H1 (cell line): ENCODE data around the gene RUFY1. TPM values are rescaled to one million over a fixed set of nuclear protein-coding genes. Genes with fewer than 3 reads are reported as not detected.
"Not testable (repeated sequence)": the region's sequence is repeated elsewhere in the genome, so short reads cannot be mapped to it uniquely, and the experiment has no call there.

Experiments
- CTCF ChIA-PET: fragments of 300-600 bp; sonication (Branson Sonifier 250); formaldehyde crosslinking; loops from one replicate; lab custom pipeline; 2021; ENCODE audit not compliant: partially characterized antibody; lab: Charles Lee
- POLR2A ChIA-PET: fragments of 300-600 bp; sonication (Branson Sonifier 250); formaldehyde crosslinking; loops from one replicate; lab custom pipeline; 2021; ENCODE audit warnings: inconsistent platforms; ENCODE audit not compliant: partially characterized antibody; lab: Charles Lee
- DNase-seq, 2 experiments: peaks; one replicate each; pipeline versions ENCODE4 v3.0.0 to v3.0.0-alpha.2; 2010 to 2022; ENCODE audit warnings: low spot score in 2 of 2, low read depth in 1 of 2, mixed read lengths in 1 of 2
- FAIRE-seq: peaks from 2 replicates; lab custom pipeline; 2011; peaks lifted over from hg19 to GRCh38; lab: Jason Lieb, UNC
- H2AFZ ChIP-seq: 2 replicates; pipeline ENCODE4 v1.8.1; 2012; ENCODE audit warnings: low read length, inconsistent platforms
- H2AK5ac ChIP-seq: 2 replicates; pipeline ENCODE4 v1.6.1; 2013; ENCODE audit warnings: low read depth, low read length
- H2BK120ac ChIP-seq: replicated peaks from 2 replicates; pipeline ENCODE3; 2013; ENCODE audit warnings: low read depth, low read length, inconsistent platforms
- H2BK12ac ChIP-seq: 2 replicates; pipeline ENCODE4 v1.6.1; 2013; ENCODE audit warnings: low read depth, low read length
- H2BK15ac ChIP-seq: 2 replicates; pipeline ENCODE4 v1.6.1; 2013; ENCODE audit warnings: low read length
- H2BK20ac ChIP-seq: 2 replicates; pipeline ENCODE4 v1.6.1; 2013; ENCODE audit warnings: low read length
- H2BK5ac ChIP-seq: 2 replicates; pipeline ENCODE4 v1.6.1; 2013; ENCODE audit warnings: low read depth, low read length
- H3K14ac ChIP-seq: 2 replicates; pipeline ENCODE4 v1.6.1; 2013; ENCODE audit warnings: inconsistent platforms; ENCODE audit not compliant: insufficient read length
- H3K18ac ChIP-seq: 2 replicates; pipeline ENCODE4 v1.6.1; 2013; ENCODE audit warnings: low read length; ENCODE audit errors: extremely low read depth
- H3K23ac ChIP-seq: 2 replicates; pipeline ENCODE4 v1.6.1; 2013; ENCODE audit warnings: inconsistent platforms; ENCODE audit not compliant: insufficient read length
- H3K23me2 ChIP-seq: 2 replicates; pipeline ENCODE4 v1.6.1; 2013; ENCODE audit warnings: low read depth, low read length
- H3K27ac ChIP-seq: 2 replicates; pipeline ENCODE4 v1.6.1; 2011; ENCODE audit warnings: low read depth, low read length, inconsistent platforms
- H3K27me3 ChIP-seq, 4 experiments: replicated peaks in 1 of 4; 1 replicate in 1 of 4; 2 replicates in 3 of 4; pipeline versions ENCODE4 v1.6.1 to v1.8.1; 2011 to 2013; ENCODE audit warnings: low read length in 3 of 4, mild to moderate bottlenecking in 3 of 4, inconsistent platforms in 2 of 4, mixed read lengths in 2 of 4, moderate library complexity in 1 of 4; ENCODE audit not compliant: control insufficient read depth in 3 of 4, insufficient read depth in 3 of 4; ENCODE audit errors: extremely low read depth in 1 of 4
- H3K36me3 ChIP-seq, 4 experiments: 2 replicates each; pipeline versions ENCODE4 v1.6.1 to v1.8.1; 2011 to 2013; ENCODE audit warnings: mild to moderate bottlenecking in 4 of 4, low read length in 3 of 4, moderate library complexity in 2 of 4, control low read depth in 1 of 4, inconsistent platforms in 1 of 4; ENCODE audit not compliant: insufficient read depth in 4 of 4, control insufficient read depth in 2 of 4
- H3K4ac ChIP-seq: replicated peaks from 2 replicates; pipeline ENCODE3; 2013; ENCODE audit warnings: low read length, low read depth, mixed read lengths, inconsistent platforms; ENCODE audit not compliant: insufficient read length
- H3K4me1 ChIP-seq, 4 experiments: replicated peaks in 1 of 4; 1 replicate in 1 of 4; 2 replicates in 3 of 4; pipeline versions ENCODE4 v1.6.1 to v1.8.1; 2011 to 2013; ENCODE audit warnings: low read length in 3 of 4, inconsistent platforms in 2 of 4, mixed read lengths in 1 of 4; ENCODE audit not compliant: insufficient read depth in 4 of 4, control insufficient read depth in 3 of 4
- H3K4me2 ChIP-seq, 2 experiments: 2 replicates each; pipeline versions ENCODE4 v1.6.1 to v1.8.1; 2011 to 2013; ENCODE audit warnings: low read depth in 2 of 2, low read length in 2 of 2, control low read depth in 1 of 2, inconsistent platforms in 1 of 2, mild to moderate bottlenecking in 1 of 2; ENCODE audit not compliant: insufficient read depth in 1 of 2
- H3K4me3 ChIP-seq, 4 experiments: fragments of 200-600, 300-600 bp in 1 of 4; sonication (generic), shearing (Covaris generic), sonication (Bioruptor Twin) in 1 of 4; 2 replicates each; pipeline versions ENCODE4 v1.5.1 to v1.8.1; 2011 to 2016; ENCODE audit warnings: low read length in 4 of 4, low read depth in 3 of 4, control low read depth in 2 of 4, inconsistent platforms in 2 of 4, mild to moderate bottlenecking in 2 of 4, mixed read lengths in 1 of 4, moderate library complexity in 1 of 4; ENCODE audit not compliant: insufficient read depth in 2 of 4; ENCODE audit errors: extremely low read depth in 1 of 4
- H3K56ac ChIP-seq: replicated peaks from 2 replicates; pipeline ENCODE3; 2013; ENCODE audit warnings: low read depth, mild to moderate bottlenecking, mixed read lengths, low read length, inconsistent platforms; ENCODE audit not compliant: insufficient read length
- H3K79me1 ChIP-seq: 2 replicates; pipeline ENCODE4 v1.6.1; 2013; ENCODE audit warnings: low read depth, low read length, control low read depth
- H3K79me2 ChIP-seq, 2 experiments: 2 replicates each; pipeline versions ENCODE4 v1.6.1 to v1.8.1; 2012 to 2013; ENCODE audit warnings: low read length in 2 of 2, mild to moderate bottlenecking in 2 of 2, inconsistent platforms in 1 of 2; ENCODE audit not compliant: insufficient read depth in 2 of 2, control insufficient read depth in 1 of 2
- H3K9ac ChIP-seq, 4 experiments: replicated peaks in 1 of 4; 1 replicate in 1 of 4; 2 replicates in 3 of 4; pipeline versions ENCODE4 v1.6.1 to v1.8.1; 2011 to 2013; ENCODE audit warnings: low read depth in 3 of 4, low read length in 3 of 4, control low read depth in 2 of 4, mild to moderate bottlenecking in 2 of 4, moderate library complexity in 2 of 4, inconsistent platforms in 1 of 4; ENCODE audit errors: extremely low read depth in 1 of 4
- H3K9me3 ChIP-seq, 2 experiments: 2 replicates each; pipeline versions ENCODE4 v1.6.1 to v1.8.1; 2012 to 2013; ENCODE audit warnings: mild to moderate bottlenecking in 2 of 2, moderate library complexity in 2 of 2, control low read depth in 1 of 2, inconsistent platforms in 1 of 2, low read depth in 1 of 2, low read length in 1 of 2, mixed read lengths in 1 of 2; ENCODE audit not compliant: insufficient read depth in 2 of 2
- H4K20me1 ChIP-seq, 2 experiments: replicated peaks in 1 of 2; 2 replicates each; pipeline versions ENCODE3 to v1.8.1; 2011 to 2013; ENCODE audit warnings: inconsistent platforms in 2 of 2, low read length in 2 of 2, mild to moderate bottlenecking in 1 of 2; ENCODE audit not compliant: insufficient read depth in 2 of 2, control insufficient read depth in 1 of 2
- H4K5ac ChIP-seq: 2 replicates; pipeline ENCODE4 v1.6.1; 2013; ENCODE audit warnings: low read length, low read depth, mixed read lengths, inconsistent platforms; ENCODE audit not compliant: insufficient read length
- H4K8ac ChIP-seq: 2 replicates; pipeline ENCODE4 v1.8.0; 2013; ENCODE audit warnings: mild to moderate bottlenecking, moderate library complexity, low read length, inconsistent platforms; ENCODE audit not compliant: insufficient read depth; ENCODE audit errors: extremely low read depth
- H4K91ac ChIP-seq: replicated peaks from 2 replicates; pipeline ENCODE3; 2013; ENCODE audit warnings: low read length, mixed read lengths, inconsistent platforms; ENCODE audit not compliant: insufficient read length
- WGBS, 2 experiments: shearing (Covaris generic) in 1 of 2; methylation state at CpG; one replicate each; pipeline versions ENCODE4 v1.1.6 to v1.1.7; 2013 to 2015; ENCODE audit warnings: low lambda C conversion rate in 2 of 2, mixed read lengths in 2 of 2, inconsistent platforms in 1 of 2, low coverage in 1 of 2, missing lambda C conversion rate in 1 of 2; ENCODE audit not compliant: insufficient replicate concordance in 2 of 2, insufficient coverage in 1 of 2, insufficient read length in 1 of 2; ENCODE audit errors: extremely low coverage in 1 of 2, missing lambda C conversion rate in 1 of 2; 5-methylcytosine and 5-hydroxymethylcytosine counted together
- polyA plus RNA-seq, 7 experiments: library from polyadenylated mRNA; depleted of rRNA in 3 of 7; stranded (reverse) in 5 of 7; unstranded in 2 of 7; fragments of >200 nt in 5 of 7; fragments of 200-250 nt in 2 of 7; gene quantifications; 1 replicate in 5 of 7; 2 replicates in 1 of 7; 4 replicates in 1 of 7; pipeline versions ENCODE4 v1.2.1 to v1.2.3, GENCODE V29; 2011 to 2013; ENCODE audit warnings: missing spikeins in 2 of 7, mixed read lengths in 2 of 7
- total RNA-seq: library from RNA; stranded (reverse); fragmentation: NEBNext Ultra II Directional; extraction: Animal tissue kit (Norgen Biotek cat#: 25700); gene quantifications from 2 replicates; pipeline ENCODE4 v1.2.1, GENCODE V29; 2021

Gene RUFY1
- total and polyA plus RNA-seq, 2 of the 8 experiments (the other 6 are each of a cell fraction or from before 2014, with no cell fraction given), result 22.4 to 29.5 TPM

DNA sequence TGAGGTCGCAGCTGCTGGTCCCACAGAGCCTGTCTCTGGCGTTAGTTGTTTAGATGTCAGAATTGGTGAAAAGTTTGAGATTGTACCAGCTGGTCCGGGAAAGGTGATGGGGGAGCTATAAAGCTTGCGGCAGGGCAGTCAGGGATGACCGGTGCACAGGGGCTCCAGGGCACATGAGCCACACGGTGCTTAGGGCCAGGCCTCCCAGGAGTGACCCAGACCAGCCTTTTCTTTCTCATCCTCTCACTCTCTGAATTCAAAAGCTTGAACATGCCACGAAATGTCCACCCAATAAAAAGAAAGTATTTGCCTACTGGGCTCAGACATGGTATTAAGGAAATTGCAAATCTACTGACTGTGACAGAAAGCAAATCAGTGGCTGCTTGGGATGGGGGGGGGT, 34.9 kb upstream of the RUFY1 start:
- CTCF ChIA-PET, result not testable (repeated sequence)

More for the DNA sequence above, 34.9 kb upstream of the RUFY1 start:
- H2AFZ ChIP-seq, H2BK15ac ChIP-seq, H3K9me3 ChIP-seq, POLR2A ChIA-PET, H3K4me3 ChIP-seq, H3K23ac ChIP-seq, H3K4me1 ChIP-seq, H4K20me1 ChIP-seq, H4K5ac ChIP-seq, H2BK12ac ChIP-seq, H2BK20ac ChIP-seq, H3K36me3 ChIP-seq, H3K79me1 ChIP-seq, H3K14ac ChIP-seq, H4K91ac ChIP-seq, H2AK5ac ChIP-seq, H3K9ac ChIP-seq, H3K27me3 ChIP-seq, H3K4me2 ChIP-seq, H3K4ac ChIP-seq, H3K56ac ChIP-seq, H3K27ac ChIP-seq, H4K8ac ChIP-seq, H3K18ac ChIP-seq, H2BK120ac ChIP-seq, H3K23me2 ChIP-seq, FAIRE-seq, DNase-seq, H2BK5ac ChIP-seq, H3K79me2 ChIP-seq: not testable (repeated sequence)
- 84% methylated on average over 5 of the region's 7 CpGs; no CpG with 5 or more reads in 1 of the 2 experiments for WGBS, 2 experiments
